ENCODE data around the gene CETN2. TPM values are rescaled to one million over a fixed set of nuclear protein-coding genes. Genes with fewer than 3 reads are reported as not detected.
"Not testable (repeated sequence)": the region's sequence is repeated elsewhere in the genome, so short reads cannot be mapped to it uniquely, and the experiment has no call there.

CETN2 gene
- total RNA-seq, 1 experiment from 2014 or later, result 144 TPM

- no peak for DNase-seq (ENCODE audit: low read depth)
Measured at GRCh38 chrX:152832520-152832919, 2.0 kb upstream of the CETN2 start.

- no peak for DNase-seq (ENCODE audit: low read depth)
Measured at GRCh38 chrX:152831391-152831790, 834 bp upstream of the CETN2 start.

- peak; percentile 52 for DNase-seq (ENCODE audit: low read depth)
Measured at GRCh38 chrX:152824841-152825374, 5.6 kb downstream of the CETN2 start.

- DNase-seq (ENCODE audit: low read depth), result no peak
Measured at GRCh38 chrX:152823657-152824056, 6.9 kb downstream of the CETN2 start.

- DNase-seq (ENCODE audit: low read depth), result peak; percentile 52
Measured at GRCh38 chrX:152822383-152823086, 8.0 kb downstream of the CETN2 start.

- DNase-seq (ENCODE audit: low read depth), result peak; percentile 54
Measured at GRCh38 chrX:152821145-152821765, 9.3 kb downstream of the CETN2 start.

GRCh38 chrX:152819732-152820131, 10.8 kb downstream of the CETN2 start:
- DNase-seq (ENCODE audit: low read depth), result peak; percentile 73

GRCh38 chrX:152819266-152819665, 11.3 kb downstream of the CETN2 start:
- DNase-seq (ENCODE audit: low read depth), result no peak

- DNase-seq (ENCODE audit: low read depth), result no peak
Measured at GRCh38 chrX:152818356-152818755, 12.2 kb downstream of the CETN2 start.

- DNase-seq (ENCODE audit: low read depth), result peak; percentile 67
Measured at GRCh38 chrX:152817078-152817764, 13.3 kb downstream of the CETN2 start.

- DNase-seq (ENCODE audit: low read depth), result no peak
Measured at GRCh38 chrX:152814048-152814447, 16.5 kb downstream of the CETN2 start.

- no peak for DNase-seq (ENCODE audit: low read depth)
Measured at GRCh38 chrX:152813206-152813605, 17.4 kb downstream of the CETN2 start.

- DNase-seq (ENCODE audit: low read depth), result peak; percentile 59
Measured at GRCh38 chrX:152810403-152810802, 20.2 kb downstream of the CETN2 start.

GRCh38 chrX:152806035-152806434, 24.5 kb downstream of the CETN2 start:
- peak; percentile 15 for DNase-seq (ENCODE audit: low read depth)

- DNase-seq (ENCODE audit: low read depth), result no peak
Measured at GRCh38 chrX:152798945-152799344, 31.6 kb downstream of the CETN2 start.

GRCh38 chrX:152787062-152787461, 43.5 kb downstream of the CETN2 start:
- not testable (repeated sequence) for DNase-seq (ENCODE audit: low read depth)

Other genes with a start within 250 kb of the CETN2 start
- 4.8 and 8.8 TPM in 2 replicates for gene GABRQ, start 192.9 kb downstream of the CETN2 start, total RNA-seq (2014; rRNA removed; shearing (Covaris generic))
- 14.5 and 16.6 TPM in 2 replicates for gene MAGEA3, start 132.0 kb downstream of the CETN2 start, total RNA-seq (2014; rRNA removed; shearing (Covaris generic))
- gene CSAG2, start 121.5 kb downstream of the CETN2 start, total RNA-seq (2014; rRNA removed; shearing (Covaris generic)), result not detected in 2 replicates
- 1.9 and 2.5 TPM in 2 replicates for gene MAGEA2B, start 116.1 kb downstream of the CETN2 start, total RNA-seq (2014; rRNA removed; shearing (Covaris generic))
- gene CSAG1, start 97.0 kb downstream of the CETN2 start, total RNA-seq (2014; rRNA removed; shearing (Covaris generic)), result 6.5 and 6.6 TPM in 2 replicates
- gene MAGEA12, start 97.0 kb downstream of the CETN2 start, total RNA-seq (2014; rRNA removed; shearing (Covaris generic)), result 13.4 and 15.5 TPM in 2 replicates
- gene MAGEA2, start 76.9 kb downstream of the CETN2 start, total RNA-seq (2014; rRNA removed; shearing (Covaris generic)), result 0.94 and 1.7 TPM in 2 replicates
- 2.6 and 3.2 TPM in 2 replicates for gene CSAG3, start 71.5 kb downstream of the CETN2 start, total RNA-seq (2014; rRNA removed; shearing (Covaris generic))
- gene MAGEA6, start 61.1 kb downstream of the CETN2 start, total RNA-seq (2014; rRNA removed; shearing (Covaris generic)), result 23.7 and 25.3 TPM in 2 replicates
- 29.9 and 35.0 TPM in 2 replicates for gene NSDHL, start 306 bp upstream of the CETN2 start, total RNA-seq (2014; rRNA removed; shearing (Covaris generic))
- gene ZNF185, start 67.3 kb upstream of the CETN2 start, total RNA-seq (2014; rRNA removed; shearing (Covaris generic)), result 4.9 and 6.5 TPM in 2 replicates
- gene PNMA5, start 163.4 kb upstream of the CETN2 start, total RNA-seq (2014; rRNA removed; shearing (Covaris generic)), result not detected in 2 replicates
- not detected in 2 replicates for gene PNMA3, start 225.7 kb upstream of the CETN2 start, total RNA-seq (2014; rRNA removed; shearing (Covaris generic))
- gene PNMA6A, start 241.7 kb upstream of the CETN2 start, total RNA-seq (2014; rRNA removed; shearing (Covaris generic)), result not detected in 2 replicates

Data from M059J (cell line).